Measurements from ENCODE around the gene IPO4. TPM values are rescaled to one million over a fixed set of nuclear protein-coding genes. Genes with fewer than 3 reads are reported as not detected.

IPO4 gene
- total and polyA plus RNA-seq, 2 of the 8 experiments (the other 6 are each of a cell fraction or from before 2014, with no cell fraction given) = 55.5 to 108 TPM

GRCh38 chr14:24224618-24225071 is 36.0 kb upstream of the IPO4 start (continued):
- TF ChIP-seq CHD7 (IDR thresholded peaks at IDR 0.05; ENCODE audit: insufficient replicate concordance, low read length) = no peak
- no peak for TF ChIP-seq CEBPB (IDR thresholded peaks at IDR 0.05; ENCODE audit: low read depth, low read length)
- no peak for TF ChIP-seq POLR2A (IDR thresholded peaks at IDR 0.05; ENCODE audit: control extremely low read depth in 1 of 2, low read depth in 2 of 2, low read length in 2 of 2)

All from H1 (cell line).